IPS-18c (cell line): ENCODE measurements around the gene XPO5.
"Not testable (repeated sequence)": the region's sequence is repeated elsewhere in the genome, so short reads cannot be mapped to it uniquely, and the experiment has no call there.

Experiments used
- H3K4me3 ChIP-seq: 2 replicates; pipeline ENCODE4 v1.7.0; 2013; ENCODE audit warnings: low read depth, mild to moderate bottlenecking, low read length, moderate library complexity; ENCODE audit not compliant: insufficient read depth
- H3K9me3 ChIP-seq: one replicate; pipeline ENCODE4 v1.6.1; 2013; ENCODE audit warnings: mild to moderate bottlenecking, low read length, moderate library complexity; ENCODE audit not compliant: control insufficient read depth, insufficient read depth

Gene XPO5

GRCh38 chr6:43538986-43539385, 36.9 kb downstream of the XPO5 start:
- H3K4me3 ChIP-seq, H3K9me3 ChIP-seq: not testable (repeated sequence)

- no peak overlapping the region for H3K4me3 ChIP-seq
- H3K9me3 ChIP-seq = no peaks in the 10 kb centered on the region
Measured at GRCh38 chr6:43532201-43532600, 43.6 kb downstream of the XPO5 start.

- Histone ChIP-seq H3K4me3 (no peak overlapping the region), H3K9me3 (no peaks in the 10 kb centered on the region)
Measured at GRCh38 chr6:43524483-43524961, 51.3 kb downstream of the XPO5 start.

GRCh38 chr6:43523284-43523683, 52.6 kb downstream of the XPO5 start:
- H3K9me3 ChIP-seq = no peaks in the 10 kb centered on the region
- H3K4me3 ChIP-seq = no peak overlapping the region

GRCh38 chr6:43522547-43523261, 53.1 kb downstream of the XPO5 start:
- Histone ChIP-seq H3K4me3 (no peak overlapping the region), H3K9me3 (no peaks in the 10 kb centered on the region)

GRCh38 chr6:43521836-43522235, 54.0 kb downstream of the XPO5 start:
- H3K9me3 ChIP-seq = no peaks in the 10 kb centered on the region
- H3K4me3 ChIP-seq = no peak overlapping the region

- Histone ChIP-seq H3K4me3 (no peak overlapping the region), H3K9me3 (no peaks in the 10 kb centered on the region)
Measured at GRCh38 chr6:43520097-43520496, 55.7 kb downstream of the XPO5 start.

- no peaks in the 10 kb centered on the region for H3K9me3 ChIP-seq
Measured at GRCh38 chr6:43517505-43518357, 58.1 kb downstream of the XPO5 start.

GRCh38 chr6:43516697-43517504, 58.9 kb downstream of the XPO5 start, which contains the start of the genes POLR1C and YIPF3:
TSS of gene POLR1C (plus strand) at chr6:43517089. CDS start at chr6:43517110, 21 bp downstream.
TSS of gene YIPF3 (minus strand) at chr6:43516926. CDS start at chr6:43516807, 119 bp downstream.
- H3K4me3 ChIP-seq = peak within 1 kb of the TSS; percentile 93

More at GRCh38 chr6:43517505-43518357, 58.1 kb downstream of the XPO5 start:
- H3K4me3 ChIP-seq = peak overlapping the region; percentile 93

GRCh38 chr6:43516367-43516696, 59.5 kb downstream of the XPO5 start:
- Histone ChIP-seq H3K9me3 (no peaks in the 10 kb centered on the region), H3K4me3 (peak overlapping the region; percentile 93)

More at GRCh38 chr6:43516697-43517504, 58.9 kb downstream of the XPO5 start, which contains the start of the genes POLR1C and YIPF3:
- no peaks in the 10 kb centered on the region for H3K9me3 ChIP-seq

GRCh38 chr6:43515808-43516207, 60.0 kb downstream of the XPO5 start:
- Histone ChIP-seq H3K9me3 (no peaks in the 10 kb centered on the region), H3K4me3 (peak overlapping the region; percentile 93)

- no peaks in the 10 kb centered on the region for H3K9me3 ChIP-seq
- H3K4me3 ChIP-seq = no peak overlapping the region
Measured at GRCh38 chr6:43511824-43512415, 63.9 kb downstream of the XPO5 start.

- peak overlapping the region; percentile 71 for H3K4me3 ChIP-seq
- H3K9me3 ChIP-seq = no peaks in the 10 kb centered on the region
Measured at GRCh38 chr6:43510827-43511163, 65.0 kb downstream of the XPO5 start.

- Histone ChIP-seq H3K9me3 (no peaks in the 10 kb centered on the region), H3K4me3 (peak within 1 kb of the TSS; percentile 71)
Measured at GRCh38 chr6:43509984-43510826, 65.6 kb downstream of the XPO5 start, which contains the start of gene LRRC73. TSS of gene LRRC73 (minus strand) at chr6:43510346. CDS start at chr6:43509785, 561 bp downstream.

- Histone ChIP-seq H3K4me3 (peak overlapping the region; percentile 71), H3K9me3 (no peaks in the 10 kb centered on the region)
Measured at GRCh38 chr6:43509142-43509983, 66.5 kb downstream of the XPO5 start.
